Measurements from ENCODE around the gene SPPL3.

SPPL3 gene

DNA sequence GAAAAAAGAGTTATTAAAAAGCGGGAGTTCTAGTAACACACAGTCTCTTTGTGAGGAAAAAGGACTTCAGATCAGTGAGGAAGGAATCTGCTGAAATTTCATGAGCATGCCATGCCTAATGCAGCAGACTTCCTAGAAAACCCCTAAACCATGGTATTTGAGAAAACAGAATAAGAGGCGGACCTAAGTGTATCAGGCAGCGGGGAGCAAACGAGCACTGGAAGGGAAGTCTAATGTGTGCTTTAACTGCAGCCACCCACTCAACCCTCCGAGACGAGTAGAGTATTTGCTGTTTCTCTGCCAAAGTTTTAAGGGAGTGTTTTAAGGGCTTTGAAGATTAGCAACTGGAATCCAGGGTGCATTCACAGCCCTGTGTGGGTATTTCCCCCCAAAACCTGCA lies 142.1 kb downstream of the SPPL3 start:
- Histone ChIP-seq H3K4me1 (ENCODE audit: control insufficient read depth in 1 of 2, insufficient read depth in 1 of 2, low read depth in 1 of 2, low read length in 1 of 2) (no peaks in the 10 kb centered on the region), H3K9me3 (no peaks in the 10 kb centered on the region), H3K4me3 (ENCODE audit: low read depth in 1 of 2, low read length in 1 of 2) (no peak overlapping the region), H3K27ac (no peak overlapping the region), H3K27me3 (no peaks in the 10 kb centered on the region), H3K36me3 (peaks cover 75% of the 10 kb centered on the region)
- TF ChIP-seq, protein P1, sequence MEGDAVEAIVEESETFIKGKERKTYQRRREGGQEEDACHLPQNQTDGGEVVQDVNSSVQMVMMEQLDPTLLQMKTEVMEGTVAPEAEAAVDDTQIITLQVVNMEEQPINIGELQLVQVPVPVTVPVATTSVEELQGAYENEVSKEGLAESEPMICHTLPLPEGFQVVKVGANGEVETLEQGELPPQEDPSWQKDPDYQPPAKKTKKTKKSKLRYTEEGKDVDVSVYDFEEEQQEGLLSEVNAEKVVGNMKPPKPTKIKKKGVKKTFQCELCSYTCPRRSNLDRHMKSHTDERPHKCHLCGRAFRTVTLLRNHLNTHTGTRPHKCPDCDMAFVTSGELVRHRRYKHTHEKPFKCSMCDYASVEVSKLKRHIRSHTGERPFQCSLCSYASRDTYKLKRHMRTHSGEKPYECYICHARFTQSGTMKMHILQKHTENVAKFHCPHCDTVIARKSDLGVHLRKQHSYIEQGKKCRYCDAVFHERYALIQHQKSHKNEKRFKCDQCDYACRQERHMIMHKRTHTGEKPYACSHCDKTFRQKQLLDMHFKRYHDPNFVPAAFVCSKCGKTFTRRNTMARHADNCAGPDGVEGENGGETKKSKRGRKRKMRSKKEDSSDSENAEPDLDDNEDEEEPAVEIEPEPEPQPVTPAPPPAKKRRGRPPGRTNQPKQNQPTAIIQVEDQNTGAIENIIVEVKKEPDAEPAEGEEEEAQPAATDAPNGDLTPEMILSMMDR (IDR thresholded peaks at IDR 0.05), result no peak

DNA sequence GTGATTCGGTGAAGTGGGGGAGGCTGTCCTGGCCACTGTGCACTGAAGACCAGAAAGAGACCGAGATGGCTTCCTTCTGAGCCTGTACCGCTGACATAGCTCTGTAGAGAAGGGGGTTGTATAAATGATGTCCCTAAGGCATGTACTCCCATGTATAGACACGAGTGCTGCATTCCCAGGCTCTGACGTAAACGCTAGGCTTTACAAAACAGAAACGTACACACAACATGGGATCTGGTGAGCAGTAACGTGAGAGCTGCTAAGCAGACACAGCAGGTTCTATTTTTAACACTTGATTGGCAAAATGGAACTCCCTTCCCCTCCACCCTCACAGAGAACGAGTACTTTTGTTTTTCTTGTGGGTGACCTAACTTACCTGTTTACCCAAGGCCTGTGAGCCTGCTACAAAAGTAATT lies 142.6 kb downstream of the SPPL3 start:
- no peak overlapping the region for H3K27ac ChIP-seq
- no peaks in the 10 kb centered on the region for H3K27me3 ChIP-seq
- no peaks in the 10 kb centered on the region for H3K4me1 ChIP-seq (ENCODE audit: control insufficient read depth in 1 of 2, insufficient read depth in 1 of 2, low read depth in 1 of 2, low read length in 1 of 2)
- TF ChIP-seq, protein P1 (IDR thresholded peaks at IDR 0.05), result no peak
- no peak overlapping the region for H3K4me3 ChIP-seq (ENCODE audit: low read depth in 1 of 2, low read length in 1 of 2)
- no peaks in the 10 kb centered on the region for H3K9me3 ChIP-seq
- H3K36me3 ChIP-seq, result peaks cover 69% of the 10 kb centered on the region

DNA sequence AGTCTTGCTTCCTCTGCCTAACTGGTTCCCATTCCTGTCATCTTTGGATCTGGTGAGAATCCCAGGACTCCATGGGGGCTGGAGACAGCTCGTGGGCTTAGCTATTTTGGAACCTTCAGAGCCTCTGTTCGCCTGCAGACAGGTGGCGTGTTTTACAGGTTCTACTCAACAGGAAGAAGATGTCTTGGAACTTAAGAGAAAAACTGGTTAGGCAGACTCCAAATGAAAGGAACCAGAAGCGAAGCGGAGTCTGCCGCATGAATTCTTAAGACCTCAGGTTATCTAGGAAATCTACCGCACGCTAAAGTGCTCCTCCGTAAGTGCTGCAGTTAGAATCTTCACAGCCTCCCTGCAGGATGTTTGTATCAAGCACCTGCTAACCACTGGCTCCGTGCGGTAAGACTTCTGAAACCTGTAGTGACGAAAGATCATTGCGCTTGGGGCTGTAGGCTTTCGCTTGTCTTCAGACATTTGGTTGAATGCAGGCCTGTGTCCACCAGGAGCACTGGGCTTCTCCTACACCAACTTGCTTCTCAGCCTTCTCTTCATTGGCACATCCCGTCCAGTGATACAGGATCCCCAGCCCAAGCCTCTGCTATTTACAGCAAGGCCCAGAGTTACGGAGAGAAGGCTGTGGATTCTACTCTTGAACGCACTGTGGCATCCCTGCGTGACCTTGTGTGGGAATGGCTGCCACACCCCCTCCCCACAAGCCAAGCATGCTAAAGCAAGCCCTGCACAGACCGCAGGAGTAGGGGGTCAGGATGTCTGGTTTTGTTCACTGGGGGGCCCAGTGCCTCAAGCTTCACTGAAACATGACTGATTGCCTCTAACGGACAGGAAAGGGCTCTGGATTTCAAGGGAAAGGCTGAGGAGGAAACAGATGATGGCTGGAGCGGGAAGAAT lies 143.6 kb downstream of the SPPL3 start:
- Histone ChIP-seq H3K4me3 (ENCODE audit: low read depth in 1 of 2, low read length in 1 of 2) (no peak overlapping the region), H3K4me1 (ENCODE audit: control insufficient read depth in 1 of 2, insufficient read depth in 1 of 2, low read depth in 1 of 2, low read length in 1 of 2) (no peaks in the 10 kb centered on the region), H3K36me3 (peaks cover 60% of the 10 kb centered on the region), H3K27me3 (no peaks in the 10 kb centered on the region), H3K9me3 (no peaks in the 10 kb centered on the region), H3K27ac (no peak overlapping the region)
- TF ChIP-seq, protein P1 (IDR thresholded peaks at IDR 0.05), result no peak

DNA sequence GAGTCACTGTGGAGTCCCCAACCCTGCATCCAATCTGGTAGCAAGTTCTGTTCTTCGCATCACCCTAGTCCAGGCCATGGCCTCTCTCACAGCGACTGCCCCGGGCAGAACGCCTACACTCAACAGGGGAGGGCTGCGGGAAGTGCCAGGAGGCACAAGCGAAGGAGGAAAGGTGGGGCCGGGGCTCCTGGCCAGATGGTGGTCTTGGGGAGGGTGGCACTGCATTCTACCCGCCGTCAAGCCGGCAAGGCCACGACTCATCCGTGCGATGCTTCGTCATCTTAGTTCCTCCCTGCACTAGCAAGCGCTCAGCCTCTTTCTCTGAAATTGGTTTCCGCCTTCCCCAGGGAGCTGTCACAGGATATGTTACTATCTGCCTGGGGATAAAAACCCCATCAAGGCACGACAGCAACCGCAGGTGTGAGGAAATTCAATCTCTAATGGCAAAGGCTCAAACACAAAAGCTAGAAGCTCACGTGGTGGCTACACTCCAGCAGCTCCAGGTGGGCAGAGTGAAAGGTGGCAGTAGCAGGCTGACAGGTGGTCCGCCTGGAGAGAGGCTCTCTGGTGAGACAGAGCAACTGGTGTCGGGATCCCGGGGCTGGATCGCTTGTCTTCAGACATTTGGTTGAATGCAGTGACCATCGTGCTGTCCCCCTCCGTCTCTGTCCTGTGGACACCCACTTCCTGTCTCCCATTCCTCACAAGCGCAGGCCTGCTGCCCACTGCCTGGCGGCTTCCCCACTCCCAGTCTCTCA lies 144.4 kb downstream of the SPPL3 start:
- H3K27me3 ChIP-seq, result no peaks in the 10 kb centered on the region
- peaks cover 51% of the 10 kb centered on the region for H3K36me3 ChIP-seq
- no peaks in the 10 kb centered on the region for H3K4me1 ChIP-seq (ENCODE audit: control insufficient read depth in 1 of 2, insufficient read depth in 1 of 2, low read depth in 1 of 2, low read length in 1 of 2)
- TF ChIP-seq, protein P1 (IDR thresholded peaks at IDR 0.05), result no peak
- H3K4me3 ChIP-seq (ENCODE audit: low read depth in 1 of 2, low read length in 1 of 2), result no peak overlapping the region
- no peaks in the 10 kb centered on the region for H3K9me3 ChIP-seq
- no peak overlapping the region for H3K27ac ChIP-seq

DNA sequence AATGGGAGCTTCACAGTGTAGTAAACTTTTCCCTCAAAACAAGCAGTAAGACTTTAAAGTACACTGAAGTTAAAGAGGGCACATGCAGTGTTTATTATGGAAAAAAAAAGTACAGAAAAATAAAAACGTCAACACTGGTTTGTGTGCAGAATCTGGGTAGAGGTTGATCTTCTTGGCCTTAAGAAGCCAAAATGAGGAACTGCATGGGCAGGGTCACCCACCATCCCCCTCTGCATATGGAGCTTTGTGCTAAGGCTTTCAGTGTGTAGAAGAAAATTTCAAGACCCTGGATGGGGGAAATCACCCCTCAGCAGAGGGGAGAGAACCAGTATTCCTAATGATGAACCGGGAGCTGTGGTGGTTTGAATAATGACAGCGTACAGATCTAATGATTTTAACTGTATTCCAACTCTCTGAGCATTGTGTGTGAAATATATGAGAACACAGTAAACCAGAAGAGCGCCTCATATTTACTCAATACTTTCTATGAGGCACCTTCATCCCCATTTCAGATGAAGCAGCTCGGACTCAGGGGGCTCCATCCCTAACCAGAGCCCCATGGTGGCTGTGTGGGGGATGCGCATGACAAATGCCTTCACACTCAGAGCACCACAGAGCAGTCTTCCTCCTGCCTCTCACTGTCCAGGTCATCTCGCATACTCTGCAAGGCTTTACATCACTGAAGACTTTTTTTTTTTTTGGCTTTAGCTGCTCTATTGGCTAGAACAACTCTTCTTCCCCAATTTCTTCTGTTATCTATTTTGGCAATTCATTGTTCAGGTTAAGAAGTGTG lies 145.2 kb downstream of the SPPL3 start:
- Histone ChIP-seq H3K27ac (no peak overlapping the region), H3K36me3 (peaks cover 44% of the 10 kb centered on the region), H3K4me3 (ENCODE audit: low read depth in 1 of 2, low read length in 1 of 2) (no peak overlapping the region), H3K4me1 (ENCODE audit: control insufficient read depth in 1 of 2, insufficient read depth in 1 of 2, low read depth in 1 of 2, low read length in 1 of 2) (no peaks in the 10 kb centered on the region), H3K9me3 (no peaks in the 10 kb centered on the region), H3K27me3 (no peaks in the 10 kb centered on the region)
- TF ChIP-seq, protein P1 (IDR thresholded peaks at IDR 0.05), result no peak

Data from neutrophil (primary cell).